Measurements from ENCODE around the gene FAM53B. TPM values are rescaled to one million over a fixed set of nuclear protein-coding genes. Genes with fewer than 3 reads are reported as not detected.

The FAM53B gene
- total RNA-seq, 1 experiment from 2014 or later = 18.3 TPM

- no TSS peak for BruUV-seq (replicated peaks)
- POLR2A ChIA-PET (ENCODE audit: low non-redundant PET) = interaction anchor here (0.7 kb wide), 1 partner anchor 577 kb away, joined by 19 read pairs; no protein-coding TSS in a partner anchor
These were observed 121.2 kb downstream of the FAM53B start for GRCh38 chr10:124622866-124623536.

GRCh38 chr10:124622158-124622557 lies 122.0 kb downstream of the FAM53B start:
- Histone ChIP-seq H3K4me3 (ENCODE audit: low read depth, low read length, poor library complexity, severe bottlenecking) (no peak overlapping the region), H3K27ac (ENCODE audit: low read depth, low read length, poor library complexity, severe bottlenecking) (no peak overlapping the region), H3K9me3 (ENCODE audit: low read depth, low read length, poor library complexity, severe bottlenecking) (no peaks in the 10 kb centered on the region), H3K4me1 (ENCODE audit: insufficient read depth, low read length, poor library complexity, severe bottlenecking) (no peaks in the 10 kb centered on the region), H3K27me3 (replicated peaks; ENCODE audit: insufficient read depth, low read depth, low read length, poor library complexity) (no peaks in the 10 kb centered on the region), H3K36me3 (ENCODE audit: insufficient read depth, low read length, poor library complexity, severe bottlenecking) (no peaks in the 10 kb centered on the region)
- no peak for TF ChIP-seq CTCF (conservative IDR thresholded peaks at IDR 0.05; ENCODE audit: low read depth, low read length)
- CTCF ChIA-PET = no interaction called here
- intact Hi-C loops (cut with micrococcal nuclease; ENCODE audit: unreplicated experiment) = no loop called here
- DNase-seq (ENCODE audit: low spot score) = no peak
- BruUV-seq (replicated peaks) = no TSS peak
- POLR2A ChIA-PET (ENCODE audit: low non-redundant PET) = no interaction called here

More at GRCh38 chr10:124622866-124623536, 121.2 kb downstream of the FAM53B start:
- no peaks in the 10 kb centered on the region for H3K27me3 ChIP-seq (replicated peaks; ENCODE audit: insufficient read depth, low read depth, low read length, poor library complexity)
- H3K9me3 ChIP-seq (ENCODE audit: low read depth, low read length, poor library complexity, severe bottlenecking) = no peaks in the 10 kb centered on the region
- TF ChIP-seq CTCF (conservative IDR thresholded peaks at IDR 0.05; ENCODE audit: low read depth, low read length) = no peak
- TF ChIP-seq EZH2 (IDR thresholded peaks at IDR 0.05; ENCODE audit: borderline replicate concordance, low read depth, low read length, poor library complexity, severe bottlenecking) = no peak
- DNase-seq (ENCODE audit: low spot score) = no peak
- intact Hi-C loops (cut with micrococcal nuclease; ENCODE audit: unreplicated experiment) = no loop called here
- no peak overlapping the region for H3K4me3 ChIP-seq (ENCODE audit: low read depth, low read length, poor library complexity, severe bottlenecking)
- no peaks in the 10 kb centered on the region for H3K4me1 ChIP-seq (ENCODE audit: insufficient read depth, low read length, poor library complexity, severe bottlenecking)
- CTCF ChIA-PET = no interaction called here
- no peak overlapping the region for H3K27ac ChIP-seq (ENCODE audit: low read depth, low read length, poor library complexity, severe bottlenecking)
- H3K36me3 ChIP-seq (ENCODE audit: insufficient read depth, low read length, poor library complexity, severe bottlenecking) = no peaks in the 10 kb centered on the region

- Histone ChIP-seq H3K9me3 (ENCODE audit: low read depth, low read length, poor library complexity, severe bottlenecking) (no peaks in the 10 kb centered on the region), H3K27me3 (replicated peaks; ENCODE audit: insufficient read depth, low read depth, low read length, poor library complexity) (no peaks in the 10 kb centered on the region), H3K4me3 (ENCODE audit: low read depth, low read length, poor library complexity, severe bottlenecking) (no peak overlapping the region), H3K27ac (ENCODE audit: low read depth, low read length, poor library complexity, severe bottlenecking) (no peak overlapping the region), H3K4me1 (ENCODE audit: insufficient read depth, low read length, poor library complexity, severe bottlenecking) (no peaks in the 10 kb centered on the region), H3K36me3 (ENCODE audit: insufficient read depth, low read length, poor library complexity, severe bottlenecking) (no peaks in the 10 kb centered on the region)
- CTCF ChIA-PET = no interaction called here
- TF ChIP-seq CTCF (conservative IDR thresholded peaks at IDR 0.05; ENCODE audit: low read depth, low read length) (no peak), EZH2 (IDR thresholded peaks at IDR 0.05; ENCODE audit: borderline replicate concordance, low read depth, low read length, poor library complexity, severe bottlenecking) (no peak)
- intact Hi-C loops (cut with micrococcal nuclease; ENCODE audit: unreplicated experiment) = no loop called here
- no peak for DNase-seq (ENCODE audit: low spot score)
- no TSS peak for BruUV-seq (replicated peaks)
- POLR2A ChIA-PET (ENCODE audit: low non-redundant PET) = no interaction called here
These were observed 122.5 kb downstream of the FAM53B start for GRCh38 chr10:124621637-124622036.

All from A673 (cell line).